Progenitor cell of endocrine pancreas (in vitro differentiated cells): ENCODE data around the gene FGF5. TPM values are rescaled to one million over a fixed set of nuclear protein-coding genes. Genes with fewer than 3 reads are reported as not detected.
"Not testable (repeated sequence)": the region's sequence is repeated elsewhere in the genome, so short reads cannot be mapped to it uniquely, and the experiment has no call there.

Source experiments
- DNase-seq: peaks from one replicate; pipeline ENCODE4 v3.0.0; 2021; ENCODE audit warnings: low spot score; ENCODE audit not compliant: unreplicated experiment
- H3K27ac Mint-ChIP-seq: 2 replicates; pipeline ENCODE4 v1.8.0; 2021; ENCODE audit warnings: mild to moderate bottlenecking, moderate library complexity, mixed read lengths
- H3K27me3 Mint-ChIP-seq: 2 replicates; pipeline ENCODE4 v1.8.0; 2021; ENCODE audit warnings: mixed read lengths
- H3K36me3 Mint-ChIP-seq: 2 replicates; pipeline ENCODE4 v1.8.0; 2022; ENCODE audit warnings: mixed read lengths; ENCODE audit not compliant: insufficient read depth
- H3K4me1 Mint-ChIP-seq: 2 replicates; pipeline ENCODE4 v1.8.0; 2021; ENCODE audit warnings: low read depth, mixed read lengths
- H3K4me3 Mint-ChIP-seq: 2 replicates; pipeline ENCODE4 v1.8.0; 2021; ENCODE audit warnings: low read depth, mild to moderate bottlenecking, moderate library complexity, mixed read lengths
- H3K9me3 Mint-ChIP-seq: 2 replicates; pipeline ENCODE4 v1.8.0; 2021; ENCODE audit warnings: low read depth, mixed read lengths
- CTCF ChIP-seq: fragments of 200-600 bp; sonication (generic); IDR thresholded peaks from one replicate; pipeline ENCODE4 v1.5.0; 2021; ENCODE audit warnings: antibody characterized with exemption, mild to moderate bottlenecking; ENCODE audit not compliant: unreplicated experiment
- total RNA-seq: library from RNA; stranded (reverse); gene quantifications from 2 replicates; pipeline ENCODE4 v1.2.1, GENCODE V29; 2021

FGF5 gene
- total RNA-seq, 1 donor from 2014 or later: 0.14 TPM

GRCh38 chr4:80240976-80241375, 25.5 kb upstream of the FGF5 start:
- Mint-ChIP-seq H3K9me3 (no peaks in the 10 kb centered on the region), H3K36me3 (no peaks in the 10 kb centered on the region), H3K4me1 (no peaks in the 10 kb centered on the region), H3K4me3 (no peak overlapping the region), H3K27ac (no peak overlapping the region), H3K27me3 (peaks cover 18% of the 10 kb centered on the region)
- no peak for DNase-seq
- TF ChIP-seq CTCF: no peak

GRCh38 chr4:80243274-80244018, 23.0 kb upstream of the FGF5 start:
- peaks cover 31% of the 10 kb centered on the region for H3K27me3 Mint-ChIP-seq
- H3K27ac Mint-ChIP-seq: no peak overlapping the region
- no peak for TF ChIP-seq CTCF
- no peaks in the 10 kb centered on the region for H3K36me3 Mint-ChIP-seq
- no peaks in the 10 kb centered on the region for H3K9me3 Mint-ChIP-seq
- H3K4me1 Mint-ChIP-seq: no peaks in the 10 kb centered on the region
- no peak overlapping the region for H3K4me3 Mint-ChIP-seq
- DNase-seq: no peak

GRCh38 chr4:80247484-80247883, 19.0 kb upstream of the FGF5 start:
- H3K27me3 Mint-ChIP-seq: peaks cover 38% of the 10 kb centered on the region
- H3K27ac Mint-ChIP-seq, H3K4me3 Mint-ChIP-seq: not testable (repeated sequence)

GRCh38 chr4:80249144-80249543, 17.3 kb upstream of the FGF5 start:
- Mint-ChIP-seq H3K9me3 (no peaks in the 10 kb centered on the region), H3K27ac (no peak overlapping the region), H3K4me1 (no peaks in the 10 kb centered on the region), H3K4me3 (no peak overlapping the region), H3K27me3 (peaks cover 29% of the 10 kb centered on the region), H3K36me3 (no peaks in the 10 kb centered on the region)
- no peak for DNase-seq
- no peak for TF ChIP-seq CTCF

More at GRCh38 chr4:80247484-80247883, 19.0 kb upstream of the FGF5 start:
- not testable (repeated sequence) for H3K36me3 Mint-ChIP-seq, H3K9me3 Mint-ChIP-seq, H3K4me1 Mint-ChIP-seq, DNase-seq

- Mint-ChIP-seq H3K27ac (no peak overlapping the region), H3K4me3 (no peak overlapping the region), H3K36me3 (no peaks in the 10 kb centered on the region), H3K27me3 (peaks cover 23% of the 10 kb centered on the region), H3K4me1 (peaks cover 6% of the 10 kb centered on the region), H3K9me3 (no peaks in the 10 kb centered on the region)
- TF ChIP-seq CTCF: no peak
- no peak for DNase-seq
These were observed 14.0 kb upstream of the FGF5 start for GRCh38 chr4:80252427-80252826.

- H3K27ac Mint-ChIP-seq: no peak overlapping the region
- no peaks in the 10 kb centered on the region for H3K9me3 Mint-ChIP-seq
- no peak overlapping the region for H3K4me3 Mint-ChIP-seq
- DNase-seq: no peak
- TF ChIP-seq CTCF: no peak
- H3K27me3 Mint-ChIP-seq: peaks cover 24% of the 10 kb centered on the region
- H3K36me3 Mint-ChIP-seq: no peaks in the 10 kb centered on the region
- peaks cover 6% of the 10 kb centered on the region for H3K4me1 Mint-ChIP-seq
These were observed 13.5 kb upstream of the FGF5 start for GRCh38 chr4:80252953-80253352.
